Superior temporal gyrus (tissue), 1 donor: Measurements from ENCODE around the gene EXOC4.

ENCODE experiments used
- DNase-seq: peaks from one replicate; pipeline ENCODE4 v3.0.0-alpha.2; 2016; ENCODE audit errors: extremely low spot score

EXOC4 gene

GRCh38 chr7:133827707-133828623, 575.1 kb downstream of the EXOC4 start:
- DNase-seq, result no peak

GRCh38 chr7:133828906-133829305, 576.0 kb downstream of the EXOC4 start:
- no peak for DNase-seq

GRCh38 chr7:133829336-133829897, 576.5 kb downstream of the EXOC4 start:
- no peak for DNase-seq

GRCh38 chr7:133830081-133830480, 577.2 kb downstream of the EXOC4 start:
- no peak for DNase-seq

GRCh38 chr7:133836666-133837065, 583.8 kb downstream of the EXOC4 start:
- no peak for DNase-seq

- DNase-seq, result no peak
Measured at GRCh38 chr7:133837224-133837623, 584.3 kb downstream of the EXOC4 start.

GRCh38 chr7:133839121-133839520, 586.2 kb downstream of the EXOC4 start:
- DNase-seq, result no peak

- DNase-seq, result no peak
Measured at GRCh38 chr7:133843341-133843740, 590.5 kb downstream of the EXOC4 start.

- no peak for DNase-seq
Measured at GRCh38 chr7:133845005-133845404, 592.1 kb downstream of the EXOC4 start.

- no peak for DNase-seq
Measured at GRCh38 chr7:133846203-133846945, 593.5 kb downstream of the EXOC4 start.

- DNase-seq, result no peak
Measured at GRCh38 chr7:133850497-133851280, 597.8 kb downstream of the EXOC4 start.

GRCh38 chr7:133851411-133851810, 598.5 kb downstream of the EXOC4 start:
- no peak for DNase-seq

- DNase-seq, result no peak
Measured at GRCh38 chr7:133853706-133854276, 600.9 kb downstream of the EXOC4 start.

- peak; percentile 75 for DNase-seq
Measured at GRCh38 chr7:133854739-133855138, 601.9 kb downstream of the EXOC4 start.

GRCh38 chr7:133857376-133858119, 604.7 kb downstream of the EXOC4 start:
- DNase-seq, result no peak

GRCh38 chr7:133858311-133858710, 605.4 kb downstream of the EXOC4 start:
- DNase-seq, result no peak

GRCh38 chr7:133859231-133859630, 606.4 kb downstream of the EXOC4 start:
- no peak for DNase-seq

GRCh38 chr7:133859871-133860450, 607.1 kb downstream of the EXOC4 start:
- DNase-seq, result no peak

- DNase-seq, result no peak
Measured at GRCh38 chr7:133860628-133861335, 607.9 kb downstream of the EXOC4 start.

- no peak for DNase-seq
Measured at GRCh38 chr7:133861876-133862275, 609.0 kb downstream of the EXOC4 start.
